ENCODE data around the gene RUFY1. TPM values are rescaled to one million over a fixed set of nuclear protein-coding genes. Genes with fewer than 3 reads are reported as not detected.

Gene RUFY1
- total and polyA plus RNA-seq, 10 of the 15 experiments (the other 5 are each of a cell fraction or from before 2014, with no cell fraction given): 5.7 to 36.3 (median 24.5) TPM

- TF ChIP-seq, protein P1, sequence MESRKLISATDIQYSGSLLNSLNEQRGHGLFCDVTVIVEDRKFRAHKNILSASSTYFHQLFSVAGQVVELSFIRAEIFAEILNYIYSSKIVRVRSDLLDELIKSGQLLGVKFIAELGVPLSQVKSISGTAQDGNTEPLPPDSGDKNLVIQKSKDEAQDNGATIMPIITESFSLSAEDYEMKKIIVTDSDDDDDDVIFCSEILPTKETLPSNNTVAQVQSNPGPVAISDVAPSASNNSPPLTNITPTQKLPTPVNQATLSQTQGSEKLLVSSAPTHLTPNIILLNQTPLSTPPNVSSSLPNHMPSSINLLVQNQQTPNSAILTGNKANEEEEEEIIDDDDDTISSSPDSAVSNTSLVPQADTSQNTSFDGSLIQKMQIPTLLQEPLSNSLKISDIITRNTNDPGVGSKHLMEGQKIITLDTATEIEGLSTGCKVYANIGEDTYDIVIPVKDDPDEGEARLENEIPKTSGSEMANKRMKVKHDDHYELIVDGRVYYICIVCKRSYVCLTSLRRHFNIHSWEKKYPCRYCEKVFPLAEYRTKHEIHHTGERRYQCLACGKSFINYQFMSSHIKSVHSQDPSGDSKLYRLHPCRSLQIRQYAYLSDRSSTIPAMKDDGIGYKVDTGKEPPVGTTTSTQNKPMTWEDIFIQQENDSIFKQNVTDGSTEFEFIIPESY (IDR thresholded peaks at IDR 0.05): no peak
- TF ChIP-seq POLR2AphosphoS2 (IDR thresholded peaks at IDR 0.05; ENCODE audit: low read depth, low read length) (0 out of 2 replicates have a peak, but pooled peaks have one; percentile 52), NR2C1 (IDR thresholded peaks at IDR 0.05) (peak; percentile 31; the same call in 1 of the 2 replicates), SMAD5 (IDR thresholded peaks at IDR 0.05; ENCODE audit: low read depth) (no peak), HCFC1 (IDR thresholded peaks at IDR 0.05; ENCODE audit: low read length) (peak; percentile 43; the same call in 1 of the 2 replicates), FOXM1 (IDR thresholded peaks at IDR 0.05; ENCODE audit: low read depth, low read length) (no peak), IKZF1 (conservative IDR thresholded peaks at IDR 0.05) (peak; percentile 79), KLF5 (IDR thresholded peaks at IDR 0.05; ENCODE audit: partially characterized antibody) (no peak), YY1 (IDR thresholded peaks at IDR 0.05; ENCODE audit: low read depth, low read length) (peak; percentile 95), TCF12 (IDR thresholded peaks at IDR 0.05; ENCODE audit: low read depth, low read length) (0 out of 2 replicates have a peak, but pooled peaks have one; percentile 34), NR2F1 (conservative IDR thresholded peaks at IDR 0.05) (peak; percentile 98), USF2 (IDR thresholded peaks at IDR 0.05; ENCODE audit: borderline replicate concordance, low read depth, low read length) (no peak; the same call in 1 of the 2 replicates), NFXL1 (IDR thresholded peaks at IDR 0.05; ENCODE audit: borderline replicate concordance) (no peak), SP1 (IDR thresholded peaks at IDR 0.05; ENCODE audit: low read depth, low read length) (no peak), SUZ12 (IDR thresholded peaks at IDR 0.05; ENCODE audit: unreplicated experiment) (no peak), EZH2 (IDR thresholded peaks at IDR 0.05; ENCODE audit: borderline replicate concordance, control insufficient read depth, low read depth, low read length) (no peak), MXI1 (IDR thresholded peaks at IDR 0.05; ENCODE audit: low read depth, low read length) (peak; percentile 14), ZSCAN29 (IDR thresholded peaks at IDR 0.05) (0 out of 2 replicates have a peak, but pooled peaks have one; percentile 15), ZNF217 (IDR thresholded peaks at IDR 0.05) (peak; percentile 82), BCL3 (IDR thresholded peaks at IDR 0.05; ENCODE audit: borderline replicate concordance, insufficient read depth, low read depth, low read length, poor library complexity, severe bottlenecking) (no peak), SIN3A (IDR thresholded peaks at IDR 0.05; ENCODE audit: low read depth, low read length) (no peak), POU2F2 (IDR thresholded peaks at IDR 0.05; ENCODE audit: borderline replicate concordance, low read depth, low read length) (peak; percentile 24; the same call in 1 of the 3 replicates), JUNB (IDR thresholded peaks at IDR 0.05) (no peak), TAF1 (IDR thresholded peaks at IDR 0.05; ENCODE audit: borderline replicate concordance, low read depth, low read length) (peak; percentile 62; the same call in 1 of the 2 replicates)
- TF ChIP-seq, protein P2, sequence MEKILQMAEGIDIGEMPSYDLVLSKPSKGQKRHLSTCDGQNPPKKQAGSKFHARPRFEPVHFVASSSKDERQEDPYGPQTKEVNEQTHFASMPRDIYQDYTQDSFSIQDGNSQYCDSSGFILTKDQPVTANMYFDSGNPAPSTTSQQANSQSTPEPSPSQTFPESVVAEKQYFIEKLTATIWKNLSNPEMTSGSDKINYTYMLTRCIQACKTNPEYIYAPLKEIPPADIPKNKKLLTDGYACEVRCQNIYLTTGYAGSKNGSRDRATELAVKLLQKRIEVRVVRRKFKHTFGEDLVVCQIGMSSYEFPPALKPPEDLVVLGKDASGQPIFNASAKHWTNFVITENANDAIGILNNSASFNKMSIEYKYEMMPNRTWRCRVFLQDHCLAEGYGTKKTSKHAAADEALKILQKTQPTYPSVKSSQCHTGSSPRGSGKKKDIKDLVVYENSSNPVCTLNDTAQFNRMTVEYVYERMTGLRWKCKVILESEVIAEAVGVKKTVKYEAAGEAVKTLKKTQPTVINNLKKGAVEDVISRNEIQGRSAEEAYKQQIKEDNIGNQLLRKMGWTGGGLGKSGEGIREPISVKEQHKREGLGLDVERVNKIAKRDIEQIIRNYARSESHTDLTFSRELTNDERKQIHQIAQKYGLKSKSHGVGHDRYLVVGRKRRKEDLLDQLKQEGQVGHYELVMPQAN (conservative IDR thresholded peaks at IDR 0.05): peak; percentile 75
Measured at GRCh38 chr5:179550511-179551342, at the start of gene RUFY1 (continued).

Data from GM12878 (cell line).